Body of pancreas (tissue), 4 donors: ENCODE measurements around the gene OR2A12.

Experiments used
- CTCF ChIP-seq, 7 experiments: fragments of 450-650 bp in 4 of 7; fragments of 200-600 bp in 3 of 7; sonication (generic) in 3 of 7; IDR thresholded peaks; one replicate each; pipeline ENCODE4 v1.5.1; 2016 to 2019; ENCODE audit warnings: antibody characterized with exemption in 7 of 7
- POLR2A ChIP-seq, 3 donors: fragments of 450-650 bp; IDR thresholded peaks; one replicate each; pipeline ENCODE4 v1.6.1; 2016; ENCODE audit warnings: antibody characterized with exemption in 3 of 3, mild to moderate bottlenecking in 2 of 3

GRCh38 chr7:144105211-144105610 is 19.1 kb downstream of the OR2A12 start:
- TF ChIP-seq CTCF (IDR thresholded peaks at IDR 0.05) (no peak), POLR2A (IDR thresholded peaks at IDR 0.05) (no peak)
